OCI-LY1 (cell line): Measurements from ENCODE around the gene ATIC.

Experiments
- H2AFZ ChIP-seq: fragments of 200-600 bp; sonication (generic), shearing (Covaris generic); 2 replicates; pipeline ENCODE4 v1.6.0; 2014; ENCODE audit warnings: antibody characterized with exemption, mild to moderate bottlenecking, low read length
- H3F3A ChIP-seq: fragments of 200-600 bp; sonication (generic), shearing (Covaris generic); 2 replicates; pipeline ENCODE4 v1.6.0; 2014; ENCODE audit warnings: mild to moderate bottlenecking, antibody characterized with exemption, low read length, moderate library complexity; ENCODE audit not compliant: insufficient read depth
- H3K27ac ChIP-seq: fragments of 200-600 bp; sonication (generic); 2 replicates; pipeline ENCODE4 v1.5.1; 2014; ENCODE audit warnings: low read length, mixed run types, mild to moderate bottlenecking, low read depth; ENCODE audit not compliant: poor library complexity, severe bottlenecking
- H3K27me3 ChIP-seq: fragments of 200-600 bp; sonication (generic); 2 replicates; pipeline ENCODE4 v1.6.0; 2014; ENCODE audit warnings: antibody characterized with exemption, mild to moderate bottlenecking, low read length, moderate library complexity; ENCODE audit not compliant: insufficient read depth
- H3K36me3 ChIP-seq: fragments of 200-600 bp; sonication (generic); 2 replicates; pipeline ENCODE4 v1.6.1; 2014; ENCODE audit warnings: mild to moderate bottlenecking, antibody characterized with exemption, low read length, moderate library complexity, mixed read lengths; ENCODE audit not compliant: insufficient read depth
- H3K4me1 ChIP-seq: fragments of 200-600 bp; sonication (generic); 2 replicates; pipeline ENCODE4 v1.5.1; 2014; ENCODE audit warnings: mild to moderate bottlenecking, low read length, moderate library complexity; ENCODE audit not compliant: insufficient read depth, severe bottlenecking
- H3K4me2 ChIP-seq: fragments of 200-600 bp; sonication (generic), shearing (Covaris generic); 2 replicates; pipeline ENCODE4 v1.6.1; 2014; ENCODE audit warnings: low read length
- H3K4me3 ChIP-seq: fragments of 200-600 bp; sonication (generic); 2 replicates; pipeline ENCODE4 v1.5.1; 2014; ENCODE audit warnings: low read length, low read depth, mild to moderate bottlenecking, mixed read lengths; ENCODE audit not compliant: poor library complexity, severe bottlenecking
- H3K79me2 ChIP-seq: fragments of 200-600 bp; shearing (Covaris generic); 2 replicates; pipeline ENCODE4 v1.6.1; 2016; ENCODE audit warnings: mixed run types, low read length, mixed read lengths; ENCODE audit not compliant: insufficient read depth
- H3K9ac ChIP-seq: fragments of 200-600 bp; sonication (generic), shearing (Covaris generic); 2 replicates; pipeline ENCODE4 v1.6.1; 2014; ENCODE audit warnings: mild to moderate bottlenecking, low read length, mixed read lengths
- H3K9me2 ChIP-seq: fragments of 200-600 bp; sonication (generic), shearing (Covaris generic); 2 replicates; pipeline ENCODE4 v1.6.1; 2014; ENCODE audit warnings: low read depth, mild to moderate bottlenecking, low read length, mixed read lengths
- H3K9me3 ChIP-seq: fragments of 200-600 bp; shearing (Covaris generic); 2 replicates; pipeline ENCODE4 v1.6.1; 2014; ENCODE audit warnings: low read length, mixed read lengths
- H4K20me1 ChIP-seq: fragments of 200-600 bp; sonication (generic), shearing (Covaris generic); 2 replicates; pipeline ENCODE4 v1.6.0; 2016; ENCODE audit warnings: mild to moderate bottlenecking, low read length; ENCODE audit not compliant: insufficient read depth
- EZH2 ChIP-seq: fragments of 200-600 bp; sonication (generic), shearing (Covaris generic); IDR thresholded peaks from 2 replicates; pipeline ENCODE4 v1.8.0; 2017; ENCODE audit warnings: borderline replicate concordance, mixed run types, mild to moderate bottlenecking, antibody characterized with exemption, low read length, moderate library complexity, mixed read lengths
- TF ChIP-seq, protein P1 (sequence below): fragments of 200-600 bp; sonication (generic), shearing (Covaris generic); IDR thresholded peaks from 2 replicates; pipeline ENCODE4 v1.5.1; 2017; ENCODE audit warnings: mild to moderate bottlenecking, antibody characterized with exemption, low read length, moderate library complexity, mixed read lengths

Gene ATIC

DNA sequence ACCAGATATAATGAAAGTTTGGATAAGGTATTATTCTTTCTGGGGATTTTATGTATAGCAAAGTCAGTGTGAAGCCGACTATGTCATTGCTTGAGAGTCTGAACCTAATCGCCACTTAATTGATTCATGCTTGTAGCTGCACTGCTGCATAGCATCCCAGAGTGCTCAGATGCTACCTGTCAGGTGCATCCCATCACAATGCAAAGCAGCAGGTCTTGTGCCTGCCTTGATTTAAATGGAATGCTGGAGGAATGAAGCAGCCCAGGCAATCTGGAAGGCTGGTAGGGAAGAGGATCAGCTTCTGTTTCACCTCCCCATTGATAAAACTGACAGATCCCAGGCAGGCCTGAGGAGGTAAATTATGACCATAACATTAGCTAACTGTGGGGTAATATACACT lies 40.4 kb upstream of the ATIC start:
- TF ChIP-seq EZH2: no peak
- TF ChIP-seq, protein P1, sequence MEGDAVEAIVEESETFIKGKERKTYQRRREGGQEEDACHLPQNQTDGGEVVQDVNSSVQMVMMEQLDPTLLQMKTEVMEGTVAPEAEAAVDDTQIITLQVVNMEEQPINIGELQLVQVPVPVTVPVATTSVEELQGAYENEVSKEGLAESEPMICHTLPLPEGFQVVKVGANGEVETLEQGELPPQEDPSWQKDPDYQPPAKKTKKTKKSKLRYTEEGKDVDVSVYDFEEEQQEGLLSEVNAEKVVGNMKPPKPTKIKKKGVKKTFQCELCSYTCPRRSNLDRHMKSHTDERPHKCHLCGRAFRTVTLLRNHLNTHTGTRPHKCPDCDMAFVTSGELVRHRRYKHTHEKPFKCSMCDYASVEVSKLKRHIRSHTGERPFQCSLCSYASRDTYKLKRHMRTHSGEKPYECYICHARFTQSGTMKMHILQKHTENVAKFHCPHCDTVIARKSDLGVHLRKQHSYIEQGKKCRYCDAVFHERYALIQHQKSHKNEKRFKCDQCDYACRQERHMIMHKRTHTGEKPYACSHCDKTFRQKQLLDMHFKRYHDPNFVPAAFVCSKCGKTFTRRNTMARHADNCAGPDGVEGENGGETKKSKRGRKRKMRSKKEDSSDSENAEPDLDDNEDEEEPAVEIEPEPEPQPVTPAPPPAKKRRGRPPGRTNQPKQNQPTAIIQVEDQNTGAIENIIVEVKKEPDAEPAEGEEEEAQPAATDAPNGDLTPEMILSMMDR: no peak
- Histone ChIP-seq H3K4me1 (no peaks in the 10 kb centered on the region), H3K4me3 (no peak overlapping the region), H3K27me3 (no peaks in the 10 kb centered on the region), H3K4me2 (no peak overlapping the region), H3F3A (no peaks in the 10 kb centered on the region), H3K36me3 (no peaks in the 10 kb centered on the region), H3K27ac (no peak overlapping the region), H3K9me3 (no peaks in the 10 kb centered on the region), H3K9ac (no peak overlapping the region), H3K9me2 (no peaks in the 10 kb centered on the region), H4K20me1 (no peaks in the 10 kb centered on the region), H2AFZ (no peak overlapping the region), H3K79me2 (no peaks in the 10 kb centered on the region)

DNA sequence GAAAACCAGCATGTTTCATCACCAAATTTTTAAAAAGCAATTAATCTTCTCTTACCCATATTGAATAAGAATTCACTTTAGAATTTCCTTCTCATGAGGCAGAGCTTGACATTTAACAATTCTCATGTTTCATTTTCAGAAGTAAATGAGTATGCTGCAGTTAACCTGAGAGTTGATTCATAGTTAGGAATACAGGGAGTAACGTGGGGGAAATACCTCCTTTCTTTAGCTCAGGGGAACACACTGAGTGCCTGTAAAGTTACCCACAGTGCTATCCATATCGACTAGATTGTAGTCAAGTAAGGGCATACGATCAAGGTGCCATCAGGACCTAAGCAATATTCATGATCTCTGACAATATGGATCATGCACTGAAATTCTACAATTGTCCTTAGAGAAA lies 38.9 kb upstream of the ATIC start:
- Histone ChIP-seq H3F3A (no peaks in the 10 kb centered on the region), H3K4me2 (no peak overlapping the region), H3K4me3 (no peak overlapping the region), H2AFZ (no peak overlapping the region), H3K9me3 (no peaks in the 10 kb centered on the region), H3K4me1 (no peaks in the 10 kb centered on the region), H3K27me3 (no peaks in the 10 kb centered on the region), H3K36me3 (no peaks in the 10 kb centered on the region), H3K9me2 (no peaks in the 10 kb centered on the region), H3K27ac (no peak overlapping the region), H3K79me2 (no peaks in the 10 kb centered on the region), H4K20me1 (no peaks in the 10 kb centered on the region), H3K9ac (no peak overlapping the region)
- no peak for TF ChIP-seq EZH2
- TF ChIP-seq, protein P1: no peak

DNA sequence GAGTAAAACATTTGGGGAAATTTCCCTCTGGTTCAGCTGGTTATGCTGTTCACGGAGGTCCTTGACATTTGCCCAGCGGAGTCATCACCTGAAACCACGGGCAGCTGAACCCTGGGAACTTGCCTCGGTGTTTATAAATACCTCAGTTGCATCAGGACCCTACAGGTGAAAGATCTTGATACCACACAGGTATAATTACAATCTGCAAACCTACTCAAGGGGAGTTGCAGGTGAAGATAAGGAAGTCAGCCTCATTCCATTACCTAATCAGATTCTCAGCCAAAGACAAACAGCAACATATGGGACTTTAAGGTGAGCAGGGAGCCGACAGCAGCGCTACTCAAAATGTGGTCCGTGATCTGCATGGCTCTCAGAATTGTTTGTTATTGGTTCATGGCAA lies 37.0 kb upstream of the ATIC start:
- no peak overlapping the region for H3K4me3 ChIP-seq
- H2AFZ ChIP-seq: no peak overlapping the region
- H4K20me1 ChIP-seq: no peaks in the 10 kb centered on the region
- H3K79me2 ChIP-seq: no peaks in the 10 kb centered on the region
- H3K9me2 ChIP-seq: no peaks in the 10 kb centered on the region
- H3K4me2 ChIP-seq: no peak overlapping the region
- no peaks in the 10 kb centered on the region for H3K36me3 ChIP-seq
- no peak overlapping the region for H3K27ac ChIP-seq
- no peak overlapping the region for H3K9ac ChIP-seq
- no peaks in the 10 kb centered on the region for H3K27me3 ChIP-seq
- no peaks in the 10 kb centered on the region for H3K4me1 ChIP-seq
- H3F3A ChIP-seq: no peaks in the 10 kb centered on the region
- H3K9me3 ChIP-seq: no peaks in the 10 kb centered on the region
- TF ChIP-seq, protein P1: no peak
- no peak for TF ChIP-seq EZH2
